Activated CD4-positive, alpha-beta T cell treated with anti-CD3 and anti-CD28 coated beads, Interleukin-2, amount 10 ng/mL, durations not matched to agents 24 days and 14 days (primary cell): Measurements from ENCODE around the gene ABR. TPM values are rescaled to one million over a fixed set of nuclear protein-coding genes. Genes with fewer than 3 reads are reported as not detected.

Experiments
- DNase-seq: peaks from one replicate; pipeline ENCODE4 v3.0.0; 2022
- H3K27ac Mint-ChIP-seq: one replicate; pipeline ENCODE4 v1.8.0; 2022; ENCODE audit warnings: mild to moderate bottlenecking, mixed read lengths
- H3K27me3 Mint-ChIP-seq: one replicate; pipeline ENCODE4 v1.8.0; 2022; ENCODE audit warnings: mixed read lengths
- H3K36me3 Mint-ChIP-seq: one replicate; pipeline ENCODE4 v1.8.0; 2022; ENCODE audit warnings: low read depth, mild to moderate bottlenecking, mixed read lengths
- H3K4me1 Mint-ChIP-seq: one replicate; pipeline ENCODE4 v1.8.0; 2021; ENCODE audit warnings: mixed read lengths
- H3K4me3 Mint-ChIP-seq: one replicate; pipeline ENCODE4 v1.8.0; 2022; ENCODE audit warnings: mild to moderate bottlenecking, moderate library complexity, mixed read lengths
- H3K9me3 Mint-ChIP-seq: one replicate; pipeline ENCODE4 v1.8.0; 2021; ENCODE audit warnings: mixed read lengths
- intact Hi-C: fragments of 100-400 bp; cut with micrococcal nuclease; formaldehyde crosslinking; loops from one replicate; pipeline ENCODE4 v1.15.1; 2023
- total RNA-seq: library from RNA; stranded (reverse); gene quantifications from 2 replicates; pipeline ENCODE4 v1.2.3, GENCODE V29; 2022

The ABR gene
- total RNA-seq, 1 donor from 2014 or later = 58.9 TPM

- no peak overlapping the region for H3K27ac Mint-ChIP-seq
- intact Hi-C loops = no loop called here
- H3K27me3 Mint-ChIP-seq = no peaks in the 10 kb centered on the region
- H3K4me1 Mint-ChIP-seq = no peaks in the 10 kb centered on the region
- H3K36me3 Mint-ChIP-seq = peaks cover 25% of the 10 kb centered on the region
- no peak for DNase-seq
- no peaks in the 10 kb centered on the region for H3K9me3 Mint-ChIP-seq
- no peak overlapping the region for H3K4me3 Mint-ChIP-seq
Observed at GRCh38 chr17:1041746-1042145, 138.0 kb downstream of the ABR start.

- Mint-ChIP-seq H3K27me3 (no peaks in the 10 kb centered on the region), H3K9me3 (no peaks in the 10 kb centered on the region), H3K36me3 (peaks cover 24% of the 10 kb centered on the region), H3K4me3 (no peak overlapping the region), H3K27ac (no peak overlapping the region), H3K4me1 (no peaks in the 10 kb centered on the region)
- intact Hi-C loops = no loop called here
- DNase-seq = no peak
Observed at GRCh38 chr17:1040216-1040600, 139.6 kb downstream of the ABR start.

- no peak for DNase-seq
- no peaks in the 10 kb centered on the region for H3K4me1 Mint-ChIP-seq
- H3K36me3 Mint-ChIP-seq = peaks cover 19% of the 10 kb centered on the region
- no peak overlapping the region for H3K4me3 Mint-ChIP-seq
- no peaks in the 10 kb centered on the region for H3K27me3 Mint-ChIP-seq
- no peak overlapping the region for H3K27ac Mint-ChIP-seq
- intact Hi-C loops = no loop called here
- no peaks in the 10 kb centered on the region for H3K9me3 Mint-ChIP-seq
Observed at GRCh38 chr17:1039511-1040215, 140.1 kb downstream of the ABR start.

- H3K9me3 Mint-ChIP-seq = no peaks in the 10 kb centered on the region
- H3K27ac Mint-ChIP-seq = no peak overlapping the region
- H3K36me3 Mint-ChIP-seq = peaks cover 17% of the 10 kb centered on the region
- H3K4me3 Mint-ChIP-seq = no peak overlapping the region
- no peak for DNase-seq
- intact Hi-C loops = no loop called here
- H3K4me1 Mint-ChIP-seq = no peaks in the 10 kb centered on the region
- H3K27me3 Mint-ChIP-seq = no peaks in the 10 kb centered on the region
Observed at GRCh38 chr17:1039123-1039507, 140.7 kb downstream of the ABR start.

- H3K4me3 Mint-ChIP-seq = no peak overlapping the region
- no peak overlapping the region for H3K27ac Mint-ChIP-seq
- no peaks in the 10 kb centered on the region for H3K9me3 Mint-ChIP-seq
- no peaks in the 10 kb centered on the region for H3K27me3 Mint-ChIP-seq
- no peak for DNase-seq
- intact Hi-C loops = no loop called here
- H3K4me1 Mint-ChIP-seq = no peaks in the 10 kb centered on the region
- H3K36me3 Mint-ChIP-seq = peaks cover 17% of the 10 kb centered on the region
Observed at GRCh38 chr17:1038459-1039122, 141.2 kb downstream of the ABR start.

GRCh38 chr17:1037238-1037879, 142.4 kb downstream of the ABR start:
- no peak for DNase-seq
- intact Hi-C loops = no loop called here
- no peak overlapping the region for H3K4me3 Mint-ChIP-seq

GRCh38 chr17:1036845-1037237, 142.9 kb downstream of the ABR start:
- Mint-ChIP-seq H3K27ac (no peak overlapping the region), H3K27me3 (no peaks in the 10 kb centered on the region), H3K4me1 (no peaks in the 10 kb centered on the region), H3K4me3 (no peak overlapping the region), H3K9me3 (no peaks in the 10 kb centered on the region), H3K36me3 (peaks cover 7% of the 10 kb centered on the region)
- DNase-seq = no peak
- intact Hi-C loops = no loop called here

More at GRCh38 chr17:1037238-1037879, 142.4 kb downstream of the ABR start:
- Mint-ChIP-seq H3K27me3 (no peaks in the 10 kb centered on the region), H3K27ac (no peak overlapping the region), H3K4me1 (no peaks in the 10 kb centered on the region), H3K9me3 (no peaks in the 10 kb centered on the region), H3K36me3 (peaks cover 11% of the 10 kb centered on the region)

GRCh38 chr17:1036171-1036844, 143.5 kb downstream of the ABR start:
- Mint-ChIP-seq H3K27me3 (no peaks in the 10 kb centered on the region), H3K9me3 (no peaks in the 10 kb centered on the region), H3K4me1 (no peaks in the 10 kb centered on the region), H3K36me3 (peaks cover 4% of the 10 kb centered on the region), H3K27ac (no peak overlapping the region), H3K4me3 (no peak overlapping the region)
- no peak for DNase-seq
- intact Hi-C loops = no loop called here

GRCh38 chr17:1035546-1036170, 144.1 kb downstream of the ABR start:
- no peaks in the 10 kb centered on the region for H3K4me1 Mint-ChIP-seq
- H3K4me3 Mint-ChIP-seq = no peak overlapping the region
- H3K27me3 Mint-ChIP-seq = no peaks in the 10 kb centered on the region
- intact Hi-C loops = no loop called here
- H3K27ac Mint-ChIP-seq = no peak overlapping the region
- DNase-seq = no peak
- no peaks in the 10 kb centered on the region for H3K9me3 Mint-ChIP-seq
- peaks cover 4% of the 10 kb centered on the region for H3K36me3 Mint-ChIP-seq

GRCh38 chr17:1034652-1035210, 145.1 kb downstream of the ABR start:
- Mint-ChIP-seq H3K4me3 (no peak overlapping the region), H3K27me3 (no peaks in the 10 kb centered on the region), H3K4me1 (no peaks in the 10 kb centered on the region), H3K36me3 (peaks cover 4% of the 10 kb centered on the region), H3K27ac (no peak overlapping the region), H3K9me3 (no peaks in the 10 kb centered on the region)
- intact Hi-C loops = no loop called here
- DNase-seq = no peak

- intact Hi-C loops = no loop called here
- no peaks in the 10 kb centered on the region for H3K9me3 Mint-ChIP-seq
- no peak overlapping the region for H3K27ac Mint-ChIP-seq
- no peaks in the 10 kb centered on the region for H3K4me1 Mint-ChIP-seq
- no peak for DNase-seq
- H3K4me3 Mint-ChIP-seq = no peak overlapping the region
- no peaks in the 10 kb centered on the region for H3K27me3 Mint-ChIP-seq
- peaks cover 3% of the 10 kb centered on the region for H3K36me3 Mint-ChIP-seq
Observed at GRCh38 chr17:1033503-1033902, 146.3 kb downstream of the ABR start.

GRCh38 chr17:1032391-1032790, 147.4 kb downstream of the ABR start:
- Mint-ChIP-seq H3K27ac (no peak overlapping the region), H3K4me3 (no peak overlapping the region), H3K36me3 (peaks cover 2% of the 10 kb centered on the region), H3K27me3 (no peaks in the 10 kb centered on the region), H3K4me1 (no peaks in the 10 kb centered on the region), H3K9me3 (no peaks in the 10 kb centered on the region)
- DNase-seq = no peak
- intact Hi-C loops = no loop called here

GRCh38 chr17:1031711-1032110, 148.1 kb downstream of the ABR start:
- no peak overlapping the region for H3K27ac Mint-ChIP-seq
- H3K9me3 Mint-ChIP-seq = no peaks in the 10 kb centered on the region
- peaks cover 2% of the 10 kb centered on the region for H3K36me3 Mint-ChIP-seq
- no peak for DNase-seq
- H3K27me3 Mint-ChIP-seq = no peaks in the 10 kb centered on the region
- H3K4me3 Mint-ChIP-seq = no peak overlapping the region
- H3K4me1 Mint-ChIP-seq = no peaks in the 10 kb centered on the region
- intact Hi-C loops = no loop called here
